K562 (cell line): Measurements from ENCODE around the gene SP2. TPM values are rescaled to one million over a fixed set of nuclear protein-coding genes. Genes with fewer than 3 reads are reported as not detected.

ENCODE experiments used
- CBX1 ChIP-seq: sonication (generic); IDR thresholded peaks from 2 replicates; pipeline ENCODE4 v1.6.1; 2016; ENCODE audit warnings: antibody characterized with exemption, low read depth, mild to moderate bottlenecking
- CREBBP ChIP-seq: IDR thresholded peaks from one replicate; pipeline ENCODE4 v1.6.1; 2012; ENCODE audit warnings: low read depth, mild to moderate bottlenecking, control low read depth, inconsistent platforms, low read length
- FIP1L1 ChIP-seq: fragments of 200-400 bp; formaldehyde crosslinking; IDR thresholded peaks from 2 replicates; pipeline ENCODE4 v1.6.1; 2018; ENCODE audit warnings: mild to moderate bottlenecking, low read depth, low read length; ENCODE audit not compliant: poor library complexity, severe bottlenecking
- GABPA ChIP-seq: fragments of 200-800 bp; sonication (Bioruptor generic); conservative IDR thresholded peaks from 2 replicates; pipeline ENCODE4 v1.6.1; 2016; ENCODE audit warnings: low read depth, missing genetic modification characterization, missing compliant biosample characterization
- KAT2B ChIP-seq: IDR thresholded peaks from one replicate; pipeline ENCODE4 v1.6.1; 2012; ENCODE audit warnings: low read depth, mild to moderate bottlenecking, control low read depth, inconsistent platforms, low read length, moderate library complexity
- KDM5B ChIP-seq: fragments of 200-600 bp; sonication (generic); IDR thresholded peaks from 2 replicates; pipeline ENCODE4 v1.6.1; 2012; ENCODE audit warnings: low read depth, mild to moderate bottlenecking, moderate library complexity, low read length, control low read depth, inconsistent platforms; ENCODE audit not compliant: insufficient replicate concordance
- MAZ ChIP-seq, 2 experiments: fragments of 450-650 bp in 1 of 2; sonication (generic) in 1 of 2; formaldehyde crosslinking; IDR thresholded peaks in 1 of 2; conservative IDR thresholded peaks in 1 of 2; 2 replicates each; pipeline versions ENCODE4 v1.4.0 to v1.5.0; 2020; ENCODE audit warnings: mild to moderate bottlenecking in 1 of 2, missing genetic modification reagents in 1 of 2
- NR2C2 ChIP-seq, 2 experiments: fragments of 200-800 bp in 1 of 2; sonication (Bioruptor generic) in 1 of 2; sonication (generic) in 1 of 2; formaldehyde crosslinking in 1 of 2; IDR thresholded peaks; 2 replicates each; pipeline versions ENCODE4 v1.6.1 to v1.8.0; 2016 to 2022; ENCODE audit warnings: mild to moderate bottlenecking in 1 of 2, missing compliant biosample characterization in 1 of 2, missing genetic modification characterization in 1 of 2, missing genetic modification reagents in 1 of 2
- polyA plus RNA-seq, 8 experiments: library from polyadenylated mRNA; depleted of rRNA in 4 of 8; stranded (reverse) in 5 of 8; unstranded in 3 of 8; fragments of >200 nt; fragmentation: Nextera tagmentation in 2 of 8; fragmentation: Illumina TruSeq in 1 of 8; extraction: Ambion mirVana in 2 of 8; extraction: Trizol in 1 of 8; gene quantifications; 2 replicates each; pipeline versions ENCODE4 v1.2.1 to v1.2.3, GENCODE V29; 2011 to 2014; ENCODE audit warnings: inconsistent platforms in 1 of 8, missing spikeins in 1 of 8
- total RNA-seq, 7 experiments: library from RNA; depleted of rRNA in 6 of 7; stranded (reverse); fragments of >200 nt in 6 of 7; fragmentation: Illumina TruSeq in 2 of 7; extraction: Trizol in 2 of 7; gene quantifications; 2 replicates each; pipeline versions ENCODE4 v1.2.1 to v1.2.3, GENCODE V29; 2011 to 2021; ENCODE audit warnings: low replicate concordance in 1 of 7
- TF ChIP-seq, protein P1 (sequence below): fragments of 150-350 bp; conservative IDR thresholded peaks from 2 replicates; pipeline ENCODE4 v1.6.1; 2014; ENCODE audit warnings: low read length
- TF ChIP-seq, protein P2 (sequence below): sonication (generic); formaldehyde crosslinking; IDR thresholded peaks from 2 replicates; pipeline ENCODE4 v1.8.1; 2022; ENCODE audit warnings: missing genetic modification reagents
- TF ChIP-seq, protein P3 (sequence below): fragments of 450-650 bp; IDR thresholded peaks from 2 replicates; pipeline ENCODE4 v1.6.1; 2014; ENCODE audit warnings: low read depth, mild to moderate bottlenecking, moderate library complexity, borderline replicate concordance
- TF ChIP-seq, protein P4 (sequence below): fragments of 450-650 bp; formaldehyde crosslinking; IDR thresholded peaks from 2 replicates; pipeline ENCODE4 v1.4.0; 2020; ENCODE audit warnings: mild to moderate bottlenecking
- TF ChIP-seq, protein P5 (sequence below), 2 experiments: IDR thresholded peaks; 2 replicates each; pipeline ENCODE4 v1.6.1; 2012; ENCODE audit warnings: improper control_type of control experiment in 2 of 2, low read depth in 2 of 2, low read length in 2 of 2, borderline replicate concordance in 1 of 2
- TF ChIP-seq, protein P6 (sequence below): fragments of 200-800 bp; sonication (Bioruptor generic); IDR thresholded peaks from 2 replicates; pipeline ENCODE4 v1.6.1; 2017; ENCODE audit warnings: missing genetic modification characterization, missing compliant biosample characterization

The SP2 gene
- total and polyA plus RNA-seq, 9 of the 15 experiments (the other 6 are each of a cell fraction or from before 2014, with no cell fraction given) = 0.77 to 22.3 (median 2.3) TPM

DNA sequence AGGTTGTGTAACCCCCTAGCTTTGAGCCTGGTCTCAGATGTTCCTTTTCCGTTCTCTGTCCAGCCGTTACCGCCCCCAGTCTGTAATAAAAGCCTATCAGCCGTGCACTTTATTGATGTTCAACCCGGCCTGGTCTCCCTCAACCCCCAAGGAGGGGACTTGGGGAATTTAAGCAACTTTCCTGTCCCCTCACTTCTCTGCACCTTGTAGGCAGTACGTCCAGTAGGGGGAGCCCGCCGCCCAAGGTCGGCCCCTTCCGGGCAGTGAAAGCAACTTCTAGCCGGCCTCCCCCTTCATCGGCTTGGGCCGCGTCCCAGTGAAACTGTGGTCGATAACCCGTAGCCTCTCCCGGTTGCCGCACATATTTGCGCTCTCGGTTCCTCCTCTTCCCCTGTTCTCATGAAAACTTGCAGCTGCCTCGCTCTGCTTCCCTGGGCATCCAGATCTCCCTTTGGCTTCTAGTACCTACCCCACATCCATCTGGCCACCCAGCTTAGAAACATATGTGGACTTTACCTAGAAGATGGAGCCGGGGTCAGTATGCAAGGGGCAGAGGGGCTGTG, 53.2 kb downstream of the SP2 start (continued):
- TF ChIP-seq, protein P1, sequence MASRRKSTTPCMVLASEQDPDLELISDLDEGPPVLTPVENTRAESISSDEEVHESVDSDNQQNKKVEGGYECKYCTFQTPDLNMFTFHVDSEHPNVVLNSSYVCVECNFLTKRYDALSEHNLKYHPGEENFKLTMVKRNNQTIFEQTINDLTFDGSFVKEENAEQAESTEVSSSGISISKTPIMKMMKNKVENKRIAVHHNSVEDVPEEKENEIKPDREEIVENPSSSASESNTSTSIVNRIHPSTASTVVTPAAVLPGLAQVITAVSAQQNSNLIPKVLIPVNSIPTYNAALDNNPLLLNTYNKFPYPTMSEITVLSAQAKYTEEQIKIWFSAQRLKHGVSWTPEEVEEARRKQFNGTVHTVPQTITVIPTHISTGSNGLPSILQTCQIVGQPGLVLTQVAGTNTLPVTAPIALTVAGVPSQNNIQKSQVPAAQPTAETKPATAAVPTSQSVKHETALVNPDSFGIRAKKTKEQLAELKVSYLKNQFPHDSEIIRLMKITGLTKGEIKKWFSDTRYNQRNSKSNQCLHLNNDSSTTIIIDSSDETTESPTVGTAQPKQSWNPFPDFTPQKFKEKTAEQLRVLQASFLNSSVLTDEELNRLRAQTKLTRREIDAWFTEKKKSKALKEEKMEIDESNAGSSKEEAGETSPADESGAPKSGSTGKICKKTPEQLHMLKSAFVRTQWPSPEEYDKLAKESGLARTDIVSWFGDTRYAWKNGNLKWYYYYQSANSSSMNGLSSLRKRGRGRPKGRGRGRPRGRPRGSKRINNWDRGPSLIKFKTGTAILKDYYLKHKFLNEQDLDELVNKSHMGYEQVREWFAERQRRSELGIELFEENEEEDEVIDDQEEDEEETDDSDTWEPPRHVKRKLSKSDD = no peak
- TF ChIP-seq MAZ (CRISPR knock-in tag; conservative IDR thresholded peaks at IDR 0.05 in 1 of 2, IDR thresholded peaks at IDR 0.05 in 1 of 2) (0 out of 4 replicates have a peak, but pooled peaks have one; percentile 11 to 52), CBX1 (no peak), KDM5B (no peak), NR2C2 (CRISPR knock-in tag; IDR thresholded peaks at IDR 0.05) (no peak), NR2C2 (tag; IDR thresholded peaks at IDR 0.05) (no peak), KAT2B (no peak), CREBBP (no peak), FIP1L1 (no peak), GABPA (tag) (0 out of 2 replicates have a peak, but pooled peaks have one; percentile 25)
- TF ChIP-seq, protein P2, sequence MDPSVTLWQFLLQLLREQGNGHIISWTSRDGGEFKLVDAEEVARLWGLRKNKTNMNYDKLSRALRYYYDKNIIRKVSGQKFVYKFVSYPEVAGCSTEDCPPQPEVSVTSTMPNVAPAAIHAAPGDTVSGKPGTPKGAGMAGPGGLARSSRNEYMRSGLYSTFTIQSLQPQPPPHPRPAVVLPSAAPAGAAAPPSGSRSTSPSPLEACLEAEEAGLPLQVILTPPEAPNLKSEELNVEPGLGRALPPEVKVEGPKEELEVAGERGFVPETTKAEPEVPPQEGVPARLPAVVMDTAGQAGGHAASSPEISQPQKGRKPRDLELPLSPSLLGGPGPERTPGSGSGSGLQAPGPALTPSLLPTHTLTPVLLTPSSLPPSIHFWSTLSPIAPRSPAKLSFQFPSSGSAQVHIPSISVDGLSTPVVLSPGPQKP (CRISPR knock-in tag) = no peak
- TF ChIP-seq, protein P3, sequence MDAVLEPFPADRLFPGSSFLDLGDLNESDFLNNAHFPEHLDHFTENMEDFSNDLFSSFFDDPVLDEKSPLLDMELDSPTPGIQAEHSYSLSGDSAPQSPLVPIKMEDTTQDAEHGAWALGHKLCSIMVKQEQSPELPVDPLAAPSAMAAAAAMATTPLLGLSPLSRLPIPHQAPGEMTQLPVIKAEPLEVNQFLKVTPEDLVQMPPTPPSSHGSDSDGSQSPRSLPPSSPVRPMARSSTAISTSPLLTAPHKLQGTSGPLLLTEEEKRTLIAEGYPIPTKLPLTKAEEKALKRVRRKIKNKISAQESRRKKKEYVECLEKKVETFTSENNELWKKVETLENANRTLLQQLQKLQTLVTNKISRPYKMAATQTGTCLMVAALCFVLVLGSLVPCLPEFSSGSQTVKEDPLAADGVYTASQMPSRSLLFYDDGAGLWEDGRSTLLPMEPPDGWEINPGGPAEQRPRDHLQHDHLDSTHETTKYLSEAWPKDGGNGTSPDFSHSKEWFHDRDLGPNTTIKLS = no peak
- TF ChIP-seq, protein P4, sequence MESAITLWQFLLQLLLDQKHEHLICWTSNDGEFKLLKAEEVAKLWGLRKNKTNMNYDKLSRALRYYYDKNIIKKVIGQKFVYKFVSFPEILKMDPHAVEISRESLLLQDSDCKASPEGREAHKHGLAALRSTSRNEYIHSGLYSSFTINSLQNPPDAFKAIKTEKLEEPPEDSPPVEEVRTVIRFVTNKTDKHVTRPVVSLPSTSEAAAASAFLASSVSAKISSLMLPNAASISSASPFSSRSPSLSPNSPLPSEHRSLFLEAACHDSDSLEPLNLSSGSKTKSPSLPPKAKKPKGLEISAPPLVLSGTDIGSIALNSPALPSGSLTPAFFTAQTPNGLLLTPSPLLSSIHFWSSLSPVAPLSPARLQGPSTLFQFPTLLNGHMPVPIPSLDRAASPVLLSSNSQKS (CRISPR knock-in tag) = no peak
- TF ChIP-seq, protein P5, sequence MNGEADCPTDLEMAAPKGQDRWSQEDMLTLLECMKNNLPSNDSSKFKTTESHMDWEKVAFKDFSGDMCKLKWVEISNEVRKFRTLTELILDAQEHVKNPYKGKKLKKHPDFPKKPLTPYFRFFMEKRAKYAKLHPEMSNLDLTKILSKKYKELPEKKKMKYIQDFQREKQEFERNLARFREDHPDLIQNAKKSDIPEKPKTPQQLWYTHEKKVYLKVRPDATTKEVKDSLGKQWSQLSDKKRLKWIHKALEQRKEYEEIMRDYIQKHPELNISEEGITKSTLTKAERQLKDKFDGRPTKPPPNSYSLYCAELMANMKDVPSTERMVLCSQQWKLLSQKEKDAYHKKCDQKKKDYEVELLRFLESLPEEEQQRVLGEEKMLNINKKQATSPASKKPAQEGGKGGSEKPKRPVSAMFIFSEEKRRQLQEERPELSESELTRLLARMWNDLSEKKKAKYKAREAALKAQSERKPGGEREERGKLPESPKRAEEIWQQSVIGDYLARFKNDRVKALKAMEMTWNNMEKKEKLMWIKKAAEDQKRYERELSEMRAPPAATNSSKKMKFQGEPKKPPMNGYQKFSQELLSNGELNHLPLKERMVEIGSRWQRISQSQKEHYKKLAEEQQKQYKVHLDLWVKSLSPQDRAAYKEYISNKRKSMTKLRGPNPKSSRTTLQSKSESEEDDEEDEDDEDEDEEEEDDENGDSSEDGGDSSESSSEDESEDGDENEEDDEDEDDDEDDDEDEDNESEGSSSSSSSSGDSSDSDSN (IDR thresholded peaks at IDR 0.05; ENCODE audit: borderline replicate concordance in 1 of 2, low read depth in 2 of 2, low read length in 2 of 2) = peak; percentile 40 to 82; a peak in 2 of 4 replicates
- TF ChIP-seq, protein P6, sequence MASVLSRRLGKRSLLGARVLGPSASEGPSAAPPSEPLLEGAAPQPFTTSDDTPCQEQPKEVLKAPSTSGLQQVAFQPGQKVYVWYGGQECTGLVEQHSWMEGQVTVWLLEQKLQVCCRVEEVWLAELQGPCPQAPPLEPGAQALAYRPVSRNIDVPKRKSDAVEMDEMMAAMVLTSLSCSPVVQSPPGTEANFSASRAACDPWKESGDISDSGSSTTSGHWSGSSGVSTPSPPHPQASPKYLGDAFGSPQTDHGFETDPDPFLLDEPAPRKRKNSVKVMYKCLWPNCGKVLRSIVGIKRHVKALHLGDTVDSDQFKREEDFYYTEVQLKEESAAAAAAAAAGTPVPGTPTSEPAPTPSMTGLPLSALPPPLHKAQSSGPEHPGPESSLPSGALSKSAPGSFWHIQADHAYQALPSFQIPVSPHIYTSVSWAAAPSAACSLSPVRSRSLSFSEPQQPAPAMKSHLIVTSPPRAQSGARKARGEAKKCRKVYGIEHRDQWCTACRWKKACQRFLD = no peak
